Measurements from ENCODE around the gene NEU4.

The NEU4 gene

GRCh38 chr2:241860184-241861078 lies 51.4 kb downstream of the NEU4 start:
- peak in 5 of 10 donors; percentile 9 to 75 (median 46) for DNase-seq
- intact Hi-C loops (cut with DNase I) = no loop called here

DNA sequence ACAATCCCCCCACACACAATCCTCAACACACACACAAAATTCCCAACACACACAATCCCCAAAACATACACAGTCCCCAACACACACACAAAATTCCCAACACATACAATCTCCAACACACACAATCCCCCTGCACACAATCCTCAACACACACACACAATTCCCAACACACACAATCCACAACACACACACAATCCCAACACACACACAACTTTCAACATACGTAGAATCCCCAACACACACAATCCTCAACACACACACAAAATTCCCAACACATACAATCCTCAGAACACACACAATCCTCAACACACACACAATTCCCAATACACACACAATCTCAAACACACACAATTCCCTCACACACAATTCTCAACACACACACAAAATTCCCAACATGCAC lies 52.3 kb downstream of the NEU4 start:
- no peak for DNase-seq
- intact Hi-C loops (cut with DNase I) = no loop called here

DNA sequence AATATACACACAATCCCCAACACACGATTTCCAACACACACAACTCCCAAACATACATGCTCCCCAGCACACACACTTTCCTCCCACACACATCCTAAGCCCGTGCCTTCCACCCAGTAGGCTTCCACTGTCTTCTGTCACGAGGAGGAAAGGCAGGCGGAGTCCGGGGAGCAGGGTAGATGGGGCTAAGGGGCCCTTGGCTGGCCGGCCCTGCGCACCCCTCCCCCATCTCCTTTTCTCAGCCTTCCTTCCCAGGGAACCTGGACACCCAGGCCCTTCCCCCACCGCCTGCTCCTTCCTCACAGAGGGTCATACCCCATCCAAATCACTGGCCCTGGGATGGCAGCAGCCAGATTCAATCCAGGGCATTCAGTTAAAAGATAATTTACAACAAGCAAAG lies 53.1 kb downstream of the NEU4 start:
- intact Hi-C loops (cut with DNase I) = no loop called here
- DNase-seq = peak in 3 of 10 donors; percentile 19 to 49 (median 24)

GRCh38 chr2:241862775-241863535 lies 54.0 kb downstream of the NEU4 start:
- intact Hi-C loops (cut with DNase I) = no loop called here
- DNase-seq = peak in 3 of 10 donors; percentile 60 to 76 (median 74)

DNA sequence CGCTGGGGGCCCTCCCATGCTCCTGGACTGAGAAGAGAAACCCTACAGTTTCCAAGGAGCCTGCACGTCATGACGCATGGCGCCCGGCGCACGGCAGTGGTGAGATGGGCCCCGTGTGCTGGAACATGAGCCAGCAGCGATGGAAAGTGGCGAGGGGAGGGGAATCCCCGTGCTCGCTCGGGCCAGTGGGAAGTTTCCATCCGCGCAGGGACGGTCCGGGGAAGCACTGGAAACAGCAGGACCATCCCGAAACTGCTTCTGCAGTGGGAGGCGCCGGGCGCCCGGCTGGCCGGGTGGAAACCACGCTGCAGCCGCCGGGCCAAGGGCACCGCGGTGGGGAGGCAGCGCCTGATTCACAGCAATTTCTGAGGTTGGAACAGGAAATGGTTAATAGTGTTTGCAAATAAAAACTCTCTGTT lies 54.6 kb downstream of the NEU4 start:
- peak in 1 of 10 donors; percentile 80 for DNase-seq
- intact Hi-C loops (cut with DNase I) = no loop called here

DNA sequence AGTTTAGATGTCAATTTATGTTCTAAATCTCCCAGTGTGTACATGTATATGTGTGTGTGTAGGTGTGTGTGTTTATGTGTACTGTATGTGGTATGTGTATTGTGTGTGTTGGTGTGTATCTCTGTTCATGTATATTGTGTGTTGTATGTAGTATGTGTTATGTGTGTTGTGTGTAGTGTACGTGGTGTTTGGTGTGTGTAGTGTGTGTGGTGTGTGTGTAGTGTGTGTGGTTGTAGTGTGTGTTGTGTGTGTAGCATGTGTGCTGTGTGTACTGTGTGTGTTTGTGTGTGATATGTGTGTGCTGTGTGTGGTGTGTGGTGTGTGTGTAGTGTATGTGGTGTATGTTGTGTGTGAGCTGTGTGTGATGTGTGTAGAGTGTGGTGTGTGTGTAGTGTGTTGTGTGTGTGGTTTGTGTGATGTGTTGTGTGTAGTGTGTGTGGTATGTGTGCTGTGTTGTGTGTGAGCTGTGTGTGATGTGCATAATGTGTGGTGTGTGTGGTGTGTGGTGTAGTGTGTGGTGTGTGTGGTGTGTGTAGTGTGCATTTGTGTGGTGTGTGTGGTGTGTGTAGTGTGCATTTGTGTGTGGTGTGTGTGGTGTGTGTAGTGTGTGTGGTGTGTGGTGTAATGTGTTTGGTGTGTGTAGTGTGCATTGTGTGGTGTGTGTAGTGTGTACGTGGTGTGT lies 55.3 kb downstream of the NEU4 start:
- intact Hi-C loops (cut with DNase I) = no loop called here

GRCh38 chr2:241864850-241865213 lies 55.8 kb downstream of the NEU4 start:
- intact Hi-C loops (cut with DNase I) = no loop called here
- DNase-seq = no peak

More for the DNA sequence above, 55.3 kb downstream of the NEU4 start:
- no peak for DNase-seq

DNA sequence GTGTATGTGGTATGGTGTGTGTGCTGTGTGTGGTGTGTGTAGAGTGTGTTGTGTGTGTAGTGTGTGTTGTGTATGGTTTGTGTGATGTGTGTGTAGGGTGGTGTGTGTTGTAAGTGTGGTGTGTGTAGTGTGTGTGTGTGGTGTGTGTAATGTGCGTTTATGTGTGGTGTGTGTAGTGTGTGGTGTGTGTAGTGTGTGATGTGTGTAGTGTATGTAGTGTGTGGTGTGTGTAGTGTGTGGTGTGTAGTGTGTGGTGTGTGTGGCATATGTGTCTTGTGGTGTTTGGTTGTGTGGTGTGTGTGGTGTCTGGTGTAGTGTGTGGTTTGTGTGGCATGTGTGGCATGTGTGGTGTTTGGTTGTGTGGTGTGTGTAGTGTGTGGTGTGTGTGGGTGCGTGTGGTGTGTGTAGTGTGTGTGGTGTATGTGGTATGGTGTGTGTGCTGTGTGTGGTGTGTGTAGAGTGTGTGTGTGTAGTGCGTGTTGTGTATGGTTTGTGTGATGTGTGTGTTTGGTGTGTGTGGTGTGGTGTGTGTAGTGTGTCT lies 56.5 kb downstream of the NEU4 start:
- intact Hi-C loops (cut with DNase I) = no loop called here
- no peak for DNase-seq

DNA sequence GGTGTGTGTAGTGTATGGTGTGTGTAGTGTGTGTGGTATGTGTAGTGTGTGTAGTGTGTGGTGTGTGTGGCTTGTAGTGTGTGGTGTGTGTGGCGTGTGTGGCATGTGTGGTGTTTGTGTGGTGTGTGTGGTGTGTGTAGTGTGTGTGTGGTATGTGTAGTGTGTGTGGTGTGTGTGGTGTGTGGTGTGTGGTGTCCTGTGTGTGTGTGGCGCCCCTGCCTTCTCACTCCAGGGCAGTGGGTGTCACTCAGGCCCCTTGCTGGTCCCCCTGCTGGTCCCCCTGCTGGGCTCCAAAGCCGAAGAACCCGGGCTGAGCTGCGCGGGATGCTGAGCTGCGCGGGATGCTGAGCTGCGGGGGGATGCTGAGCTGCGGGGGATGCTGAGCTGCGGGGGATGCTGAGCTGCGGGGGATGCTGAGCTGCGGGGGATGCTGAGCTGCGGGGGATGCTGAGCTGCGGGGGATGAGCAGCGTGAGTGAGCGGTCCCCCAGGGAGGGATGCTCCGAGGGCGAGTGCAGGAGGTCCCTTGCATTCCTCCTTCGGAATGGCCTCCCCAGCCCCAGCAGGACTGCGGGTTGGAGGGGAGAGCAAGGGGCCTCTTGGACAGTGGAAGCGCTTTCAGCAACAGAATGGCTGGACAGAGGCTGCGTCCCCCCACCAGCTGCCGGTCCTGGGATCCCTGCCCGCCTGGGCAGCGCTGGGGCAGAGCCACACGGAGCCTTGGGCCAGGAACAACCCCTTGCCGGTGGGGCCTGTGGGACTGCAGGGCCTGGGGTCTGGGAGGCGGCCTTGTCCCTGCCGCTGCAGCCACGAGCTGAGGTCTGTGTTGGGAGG lies 57.2 kb downstream of the NEU4 start:
- intact Hi-C loops (cut with DNase I) = no loop called here
- peak in 3 of 10 donors; percentile 79 to 87 (median 79) for DNase-seq
